Activated CD8-positive, alpha-beta memory T cell treated with anti-CD3 and anti-CD28 coated beads, Interleukin-2, amount 50 U/mL, for 48 hours (primary cell): ENCODE measurements around the gene GLRB.
"Not testable (repeated sequence)": the region's sequence is repeated elsewhere in the genome, so short reads cannot be mapped to it uniquely, and the experiment has no call there.

Source experiments
- DNase-seq: peaks from one replicate; pipeline ENCODE4 v3.0.0-alpha.2; 2020

GLRB gene

DNA sequence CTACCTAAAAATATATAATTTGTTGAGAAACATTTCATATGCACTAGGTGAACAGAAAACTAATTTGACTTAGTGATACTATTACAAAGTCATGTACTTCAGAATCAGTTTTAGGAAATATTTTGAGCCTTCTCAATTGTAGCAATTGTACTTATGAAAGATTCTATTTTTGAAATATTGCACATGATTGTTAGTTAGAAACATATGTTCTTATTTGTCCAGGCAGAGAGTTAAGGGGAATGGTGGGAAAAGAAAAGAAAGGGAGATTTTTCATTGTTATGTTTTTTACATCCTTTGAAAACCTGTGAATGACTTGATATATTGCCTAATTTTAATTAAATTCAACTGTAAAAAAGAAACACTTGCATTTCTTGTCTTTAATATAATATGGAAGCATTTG is 66.0 kb downstream of the GLRB start:
- DNase-seq = no peak

- DNase-seq = no peak
Measured at GRCh38 chr4:157143369-157143768, 67.4 kb downstream of the GLRB start.

DNA sequence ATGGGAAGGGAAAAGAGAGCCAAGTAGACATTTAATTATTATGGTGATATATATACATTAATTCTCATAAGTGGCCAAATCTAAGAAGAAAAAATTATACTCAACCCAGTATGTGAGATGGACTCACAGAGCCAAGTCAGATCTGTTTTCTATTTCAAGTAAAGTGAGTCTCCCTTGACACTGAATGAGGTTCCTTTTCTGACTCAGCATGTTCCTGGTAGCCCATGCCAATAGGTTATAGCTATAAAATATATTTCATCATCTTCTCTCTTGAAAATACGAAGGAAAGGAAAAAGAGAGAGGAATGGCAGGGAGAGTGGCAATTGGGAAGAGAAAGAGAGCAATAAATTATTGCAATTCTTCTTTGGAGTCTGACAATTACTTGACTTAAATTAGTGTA is 75.8 kb downstream of the GLRB start:
- DNase-seq = no peak

- no peak for DNase-seq
Measured at GRCh38 chr4:157165935-157166610, 90.1 kb downstream of the GLRB start.

DNA sequence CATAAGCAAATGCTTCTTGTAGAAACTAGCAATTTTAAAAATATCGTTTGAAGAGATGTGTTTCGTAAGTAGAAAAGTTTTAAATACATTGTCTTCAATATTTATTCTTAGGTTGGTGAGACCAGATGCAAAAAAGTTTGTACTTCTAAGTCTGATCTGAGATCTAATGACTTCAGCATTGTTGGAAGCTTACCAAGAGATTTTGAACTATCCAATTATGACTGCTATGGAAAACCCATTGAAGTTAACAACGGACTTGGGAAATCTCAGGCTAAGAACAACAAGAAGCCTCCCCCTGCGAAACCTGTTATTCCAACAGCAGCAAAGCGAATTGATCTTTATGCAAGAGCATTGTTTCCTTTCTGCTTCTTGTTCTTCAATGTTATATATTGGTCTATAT is 94.4 kb downstream of the GLRB start:
- no peak for DNase-seq

- DNase-seq = no peak
Measured at GRCh38 chr4:157172011-157172410, 96.1 kb downstream of the GLRB start.

DNA sequence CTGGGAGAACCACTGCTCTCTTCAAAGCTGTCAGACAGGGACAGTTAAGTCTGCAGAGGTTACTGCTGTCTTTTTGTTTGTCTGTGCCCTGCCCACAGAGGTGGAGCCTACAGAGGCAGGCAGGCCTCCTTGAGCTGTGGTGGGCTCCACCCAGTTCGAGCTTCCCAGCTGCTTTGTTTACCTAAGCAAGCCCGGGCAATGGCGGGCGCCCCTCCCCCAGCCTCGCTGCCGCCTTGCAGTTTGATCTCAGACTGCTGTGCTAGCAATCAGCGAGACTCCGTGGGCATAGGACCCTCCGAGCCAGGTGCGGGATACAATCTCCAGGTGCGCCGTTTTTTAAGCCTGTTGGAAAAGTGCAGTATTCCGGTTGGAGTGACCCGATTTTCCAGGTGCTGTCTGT is 104.3 kb downstream of the GLRB start:
- DNase-seq = not testable (repeated sequence)

DNA sequence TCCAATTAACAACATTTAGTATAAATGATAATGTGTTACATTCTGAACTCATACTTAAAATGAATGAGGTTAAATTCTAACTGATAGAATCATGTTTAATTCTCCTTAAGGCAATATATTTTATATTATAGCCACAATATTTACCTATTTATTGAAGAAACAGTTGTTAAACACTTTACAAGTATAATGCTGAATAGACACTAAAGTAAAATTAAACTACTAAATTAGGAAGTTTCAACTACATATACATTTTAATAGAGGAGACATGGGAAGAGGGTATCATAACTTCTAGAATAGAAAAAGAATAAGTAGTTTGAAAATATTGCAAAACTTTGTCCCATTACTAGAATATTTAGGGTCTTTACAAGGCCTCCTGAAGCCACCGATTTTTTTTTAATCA is 108.3 kb downstream of the GLRB start:
- DNase-seq = no peak

DNA sequence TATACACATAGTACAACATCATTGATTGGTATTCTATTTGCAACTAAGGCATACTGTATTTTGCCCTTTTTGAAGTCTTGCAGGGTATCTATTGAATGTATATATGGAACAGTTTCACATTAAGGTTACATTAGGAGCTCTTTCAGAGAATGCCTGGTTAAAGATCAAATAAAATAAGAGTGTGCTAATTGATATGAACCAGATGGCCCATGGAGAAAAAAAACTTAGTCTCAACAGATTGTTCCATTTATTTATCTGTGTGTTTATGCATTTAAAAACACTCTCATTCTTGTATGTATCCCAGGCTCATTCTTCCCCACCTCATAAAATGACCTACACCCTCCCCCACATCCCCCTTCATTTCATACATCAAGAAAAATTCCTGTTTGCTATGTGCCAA is 109.4 kb downstream of the GLRB start:
- DNase-seq = no peak

DNA sequence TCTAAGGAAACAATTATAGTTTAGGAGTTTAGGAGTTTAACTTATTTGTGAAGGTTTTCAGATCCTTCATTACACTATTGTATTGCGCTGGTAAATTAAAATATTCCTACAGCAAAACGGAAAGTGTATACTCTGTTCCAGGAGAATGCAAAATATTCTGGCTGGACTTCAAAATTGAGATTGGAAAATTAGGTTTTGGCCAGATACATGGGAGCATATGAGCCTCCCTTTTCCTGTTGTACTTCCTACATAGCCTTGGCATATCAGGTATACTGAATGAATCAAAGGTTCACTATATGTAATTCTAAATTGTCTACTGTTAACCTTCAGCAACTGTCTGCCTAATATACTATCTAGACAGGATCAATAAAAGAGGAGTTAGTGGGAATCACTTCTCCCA is 119.4 kb downstream of the GLRB start:
- no peak for DNase-seq

DNA sequence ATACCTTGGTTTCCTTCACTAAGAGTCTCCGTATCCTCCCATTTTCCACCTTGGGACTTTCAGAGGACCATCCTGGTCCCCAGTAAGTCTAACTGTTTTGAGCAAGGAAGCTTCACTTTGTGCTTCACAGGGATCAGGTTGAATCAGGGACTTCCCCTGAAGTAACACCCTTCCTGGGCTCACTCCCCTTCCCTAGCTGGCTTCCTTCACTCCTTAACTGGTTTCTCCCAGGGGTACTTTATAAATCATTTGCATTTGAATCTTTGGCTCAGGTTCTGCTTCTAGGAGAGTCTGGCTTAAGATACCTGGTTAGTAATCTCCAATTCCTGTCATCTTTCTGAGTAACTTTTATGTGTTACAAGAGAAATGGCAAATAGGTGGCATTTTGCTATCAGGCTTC is 120.1 kb downstream of the GLRB start:
- no peak for DNase-seq

- DNase-seq = peak; percentile 61
Measured at GRCh38 chr4:157204634-157205244, 128.8 kb downstream of the GLRB start.

DNA sequence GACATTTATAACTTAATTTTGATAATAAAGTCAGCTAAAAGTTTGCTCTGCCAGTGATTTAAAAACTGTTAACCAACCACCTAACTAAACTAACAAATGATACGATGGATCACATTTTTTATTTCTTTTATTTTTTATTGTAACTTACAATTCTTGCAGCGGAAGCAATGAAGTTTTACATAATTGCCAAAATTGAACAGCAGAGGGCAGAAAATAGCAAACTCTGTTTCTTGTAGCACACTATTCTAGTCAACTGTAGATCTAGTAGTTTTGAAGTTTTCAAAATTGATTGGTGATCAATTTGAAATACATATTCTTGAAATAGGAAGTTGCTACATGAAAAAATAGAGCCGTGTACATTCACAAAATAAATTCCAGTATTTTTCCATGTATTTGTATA is 141.8 kb downstream of the GLRB start:
- DNase-seq = no peak

- DNase-seq = no peak
Measured at GRCh38 chr4:157219711-157220370, 143.9 kb downstream of the GLRB start.

- DNase-seq = peak; percentile 64
Measured at GRCh38 chr4:157220371-157220881, 144.5 kb downstream of the GLRB start, which contains the start of gene GRIA2. Gene GRIA2 (plus strand): TSS chr4:157220728. CDS start chr4:157221043, 315 bp downstream.

- no peak for DNase-seq
Measured at GRCh38 chr4:157221426-157221894, 145.5 kb downstream of the GLRB start.
